ENCODE results near the gene NAPB.

NAPB gene

DNA sequence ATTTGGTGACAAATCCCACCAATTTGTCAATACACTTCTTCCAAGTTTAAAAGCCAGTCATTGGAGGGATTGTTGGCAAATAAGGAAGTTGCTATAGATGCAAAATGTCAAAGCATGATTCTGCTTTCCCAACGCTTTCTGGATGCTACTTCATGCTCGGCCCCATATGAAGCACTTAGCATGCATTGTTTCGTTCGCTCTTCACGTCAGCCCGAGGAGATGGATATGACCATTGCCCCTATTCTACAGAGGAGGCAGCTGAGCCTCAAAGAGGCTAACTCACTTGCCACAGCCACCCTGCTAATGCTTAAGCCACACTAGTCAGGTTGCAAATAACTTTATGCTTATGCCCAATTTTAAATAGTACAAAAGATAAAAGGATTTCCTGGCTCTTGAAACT lies 73.5 kb downstream of the NAPB start:
- no peak for DNase-seq (ENCODE audit: low read depth in 2 of 2)

DNA sequence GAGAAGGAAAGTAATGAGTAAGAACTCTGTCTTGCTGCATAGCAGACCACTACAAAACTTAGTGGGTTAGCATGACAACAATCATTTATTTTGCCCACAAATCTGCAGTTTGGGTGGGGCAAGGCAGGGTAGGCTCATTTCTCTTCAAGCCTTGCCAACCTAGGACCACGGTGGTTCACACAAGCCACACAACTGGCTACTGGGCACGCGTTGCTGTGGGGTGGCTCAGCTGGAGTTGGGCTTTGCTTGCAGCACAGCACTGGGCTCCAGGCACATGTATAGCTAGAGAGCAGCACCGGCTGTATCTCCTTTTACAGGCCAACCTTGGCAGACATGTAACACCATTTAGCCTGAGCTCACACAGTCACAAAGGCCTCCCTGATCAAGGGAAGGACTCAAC lies 75.3 kb downstream of the NAPB start:
- no peak for DNase-seq (ENCODE audit: low read depth in 2 of 2)

DNA sequence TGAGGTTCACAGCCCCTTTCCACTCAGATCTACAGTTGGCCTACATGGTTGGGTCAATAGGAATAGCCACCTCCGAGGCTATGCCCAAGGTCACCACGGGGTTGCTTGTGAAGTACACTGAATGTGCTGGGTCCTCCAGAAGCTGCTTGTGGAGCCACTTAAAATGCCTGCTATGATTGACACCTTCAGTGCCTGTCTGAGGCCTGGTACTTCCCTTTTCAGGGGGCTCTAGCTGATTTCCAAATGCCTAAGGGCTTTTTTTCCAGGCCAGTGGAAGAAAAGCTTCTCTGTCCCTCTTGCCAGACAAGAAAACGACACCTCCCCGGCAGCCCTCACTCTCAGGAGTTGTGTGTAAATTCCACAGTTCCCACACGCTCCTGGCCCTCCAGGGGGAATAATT lies 77.0 kb downstream of the NAPB start:
- no peak for DNase-seq (ENCODE audit: low read depth in 2 of 2)

DNA sequence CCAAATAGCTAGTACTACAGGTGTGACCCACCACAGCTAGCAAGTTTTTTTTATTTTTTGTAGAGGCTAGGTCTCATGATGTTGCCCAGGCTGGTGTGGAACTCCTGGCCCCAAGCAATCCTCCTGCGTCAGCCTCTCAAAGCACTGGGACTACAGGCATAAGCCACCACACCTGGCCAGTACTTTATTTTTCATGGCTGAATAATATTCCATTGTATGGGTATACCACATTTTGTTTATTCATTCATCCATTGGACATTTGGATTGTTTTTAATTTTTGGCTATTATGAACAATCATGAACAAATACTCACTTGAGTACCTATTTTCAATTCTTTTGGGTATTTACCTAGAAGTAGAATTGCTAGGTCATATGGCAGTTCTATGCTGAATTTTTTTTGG lies 77.7 kb downstream of the NAPB start:
- no peak for DNase-seq (ENCODE audit: low read depth in 2 of 2)

DNA sequence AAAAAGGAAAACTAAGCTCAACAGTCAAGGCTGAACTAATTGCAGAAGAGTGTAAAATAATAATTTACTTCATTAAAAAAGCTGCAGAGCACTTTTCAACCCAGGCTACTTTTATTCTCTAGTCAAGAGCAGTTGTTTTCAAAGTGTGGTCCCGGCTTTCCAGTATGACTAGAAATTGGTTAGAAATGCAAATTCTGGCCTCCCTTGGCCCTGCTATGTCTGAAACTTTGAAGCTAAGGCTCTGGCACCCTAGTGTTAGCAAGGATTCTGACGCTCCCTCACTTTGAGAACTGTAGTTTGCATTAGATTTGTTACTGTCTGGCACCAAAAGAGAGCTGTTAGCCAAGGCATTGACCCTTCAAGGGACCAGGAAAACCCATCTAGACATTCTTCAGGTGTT lies 80.2 kb downstream of the NAPB start:
- no peak for DNase-seq (ENCODE audit: low read depth in 2 of 2)

DNA sequence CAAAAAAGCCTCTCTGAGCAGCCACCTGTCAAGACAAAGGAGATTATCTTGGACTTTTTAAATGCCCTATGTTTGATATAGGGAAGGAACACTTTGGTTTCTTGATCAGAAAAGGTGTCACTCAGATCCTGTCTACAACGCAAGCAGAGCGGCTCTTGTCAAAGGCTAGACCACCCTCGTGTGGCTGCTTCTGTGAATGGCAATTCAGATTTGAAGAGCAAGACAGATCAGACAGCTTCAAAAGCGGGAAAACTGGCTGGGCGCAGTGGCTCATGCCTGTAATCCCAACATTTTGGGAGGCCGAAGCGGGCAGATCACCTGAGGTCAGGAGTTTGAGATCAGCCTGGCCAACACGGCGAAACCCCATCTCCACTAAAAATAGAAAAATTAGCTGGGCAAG lies 80.8 kb downstream of the NAPB start:
- DNase-seq (ENCODE audit: low read depth in 2 of 2): no peak

DNA sequence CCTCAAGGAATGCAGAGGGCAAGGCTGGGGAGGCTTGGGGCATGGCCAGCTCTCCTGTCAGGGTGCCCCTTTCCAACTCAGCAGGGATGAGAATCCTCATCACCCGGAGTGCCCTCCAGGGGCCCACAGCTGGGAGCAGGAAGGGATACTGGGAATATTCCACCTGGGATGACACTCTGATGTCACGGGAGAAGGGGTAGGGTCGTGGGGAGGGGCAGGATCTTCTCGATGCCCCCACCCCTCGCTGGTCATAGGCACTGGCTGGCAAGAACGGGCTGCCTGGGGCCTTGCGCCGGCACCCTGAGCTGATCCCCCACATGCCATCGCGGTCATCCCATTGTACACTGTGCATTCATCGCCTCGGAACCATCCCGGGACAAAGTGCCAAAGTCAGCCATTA lies 81.3 kb downstream of the NAPB start:
- no peak for DNase-seq (ENCODE audit: low read depth in 2 of 2)

DNA sequence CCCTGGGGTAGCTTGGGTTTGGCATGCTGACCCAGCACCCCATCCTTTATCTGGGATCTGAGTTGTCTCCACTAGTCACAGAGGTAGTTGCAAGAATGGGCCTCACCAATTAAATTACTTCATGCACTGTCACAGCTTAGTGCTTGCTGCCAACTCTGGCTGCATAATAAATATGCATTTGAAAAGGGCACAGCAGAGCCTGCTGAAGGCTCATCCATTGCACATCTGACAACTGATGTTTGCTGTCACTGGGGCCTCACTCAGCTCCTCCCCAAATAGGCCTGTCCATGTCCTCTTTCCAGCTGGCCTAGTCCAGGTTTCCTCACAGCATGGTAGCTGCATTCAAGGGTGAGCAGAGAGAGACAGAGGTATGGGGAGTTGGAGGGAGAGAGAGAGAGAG lies 84.0 kb downstream of the NAPB start:
- DNase-seq (ENCODE audit: low read depth in 2 of 2): no peak

DNA sequence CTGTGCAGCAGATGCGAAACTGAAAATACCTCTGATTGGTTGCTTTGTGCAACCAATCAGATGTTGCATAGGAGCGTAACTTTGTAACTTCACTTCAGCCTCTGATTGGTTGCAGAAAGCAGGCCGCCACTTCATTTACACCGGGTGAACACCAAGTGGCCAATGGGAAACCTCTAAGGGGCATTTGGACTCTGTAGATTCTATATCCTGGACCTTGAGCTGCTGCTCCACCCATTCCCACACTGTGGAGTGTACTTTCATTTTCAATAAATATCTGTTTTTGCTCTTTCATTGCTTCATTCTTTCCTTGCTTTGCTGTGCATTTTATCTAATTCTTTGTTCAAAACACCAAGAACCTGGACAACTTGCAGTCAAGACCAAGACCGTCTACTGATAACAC lies 84.8 kb downstream of the NAPB start:
- DNase-seq (ENCODE audit: low read depth in 2 of 2): no peak

DNA sequence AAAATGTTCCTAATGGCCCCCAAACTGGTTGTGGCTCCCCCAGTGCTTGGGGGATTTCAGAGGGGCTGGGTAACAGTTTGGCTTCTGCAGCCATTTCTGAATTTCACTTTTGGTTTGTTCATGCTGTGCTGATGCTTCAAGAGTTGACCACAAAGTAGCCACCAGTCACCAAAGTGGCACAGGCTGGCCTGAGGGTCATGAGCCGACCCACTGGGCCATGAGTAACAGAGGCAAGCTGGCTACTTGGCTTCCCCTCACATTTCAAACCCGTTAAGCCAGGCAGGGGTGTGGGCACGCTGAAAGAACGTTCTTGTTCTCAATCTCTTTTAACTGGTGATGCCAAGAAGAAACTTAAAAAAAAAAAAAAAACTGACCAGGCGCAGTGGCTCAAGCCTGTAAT lies 85.8 kb downstream of the NAPB start:
- DNase-seq (ENCODE audit: low read depth in 2 of 2): no peak

DNA sequence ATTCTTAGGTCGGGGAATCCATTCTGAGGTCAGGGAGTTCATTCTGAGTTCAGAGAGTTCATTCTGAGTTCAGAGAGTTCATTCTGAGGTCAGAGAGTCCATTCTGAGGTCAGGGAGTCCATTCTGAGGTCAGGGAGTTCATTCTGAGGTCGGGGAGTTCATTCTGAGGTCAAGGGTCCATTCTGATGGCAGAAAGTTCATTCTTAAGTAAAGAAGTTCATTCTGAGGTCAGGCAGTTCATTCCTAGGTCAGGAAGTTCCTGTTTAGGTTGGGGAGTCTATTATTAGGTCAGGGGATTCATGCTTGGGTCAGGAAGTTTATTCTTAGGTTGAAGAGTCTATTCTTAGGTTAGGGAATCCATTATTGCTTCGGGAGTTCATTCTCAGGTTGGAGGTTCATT lies 87.2 kb downstream of the NAPB start:
- no peak for DNase-seq (ENCODE audit: low read depth in 2 of 2)

DNA sequence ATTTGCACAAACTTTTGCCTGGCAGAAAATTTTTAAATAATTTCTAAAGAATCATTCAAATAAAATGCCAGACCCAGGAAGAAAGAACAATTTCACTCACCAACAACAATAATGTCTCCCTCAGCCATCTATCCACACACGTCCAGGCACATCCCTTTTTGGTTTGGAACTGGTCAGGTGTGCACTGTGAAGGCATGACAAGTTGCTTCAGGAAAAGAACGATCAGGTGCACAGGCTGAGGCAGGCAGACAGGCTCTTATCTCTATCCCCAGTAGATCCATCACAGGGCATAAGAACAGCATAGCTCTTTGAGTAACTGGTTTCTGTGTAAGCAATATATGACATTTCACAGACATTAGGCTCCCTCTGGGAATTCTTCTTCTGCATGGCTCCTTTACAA lies 88.8 kb downstream of the NAPB start:
- no peak for DNase-seq (ENCODE audit: low read depth in 2 of 2)

DNA sequence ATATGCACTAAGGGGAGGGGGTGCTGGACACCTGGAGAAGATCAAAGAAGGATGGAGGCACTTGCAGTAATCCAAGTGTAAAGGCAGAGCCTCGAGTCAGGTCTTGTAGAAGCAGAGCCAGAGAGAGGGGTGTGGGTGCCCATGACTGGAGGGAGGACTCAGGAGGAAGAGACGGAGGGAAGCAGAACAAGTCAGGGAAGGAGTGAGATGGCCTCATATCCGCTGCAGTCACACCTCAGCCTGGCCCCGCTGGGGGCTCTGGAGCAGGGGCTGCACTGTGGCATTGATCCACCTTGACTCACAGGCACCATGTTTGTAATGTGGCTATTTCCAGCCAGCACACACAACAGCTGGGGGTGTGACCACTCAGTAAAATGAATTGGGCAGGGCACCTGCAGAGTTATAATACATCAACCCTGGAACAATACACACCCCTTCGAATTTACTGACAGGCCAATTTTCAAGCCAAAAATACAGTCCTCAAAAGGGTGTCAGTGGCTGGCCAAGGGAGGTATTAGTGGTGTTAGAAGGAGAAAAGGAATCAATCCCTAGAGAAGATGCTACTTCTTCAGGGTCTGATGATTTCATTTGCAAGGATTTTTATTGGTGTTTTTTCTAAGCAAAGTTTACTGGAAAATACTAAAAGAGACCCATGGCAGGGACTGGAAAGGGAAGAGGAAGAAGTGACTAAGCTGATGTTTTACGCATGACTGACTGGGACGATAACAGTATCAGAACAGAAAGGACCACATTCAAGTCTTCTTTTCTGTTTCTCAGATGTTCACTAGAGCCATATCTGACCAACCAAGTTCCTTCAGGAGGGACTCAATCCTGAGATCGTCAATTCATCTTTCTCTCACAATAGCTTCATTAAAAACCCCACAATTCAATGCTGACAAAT lies 89.6 kb downstream of the NAPB start:
- DNase-seq (ENCODE audit: low read depth in 2 of 2): no peak

DNA sequence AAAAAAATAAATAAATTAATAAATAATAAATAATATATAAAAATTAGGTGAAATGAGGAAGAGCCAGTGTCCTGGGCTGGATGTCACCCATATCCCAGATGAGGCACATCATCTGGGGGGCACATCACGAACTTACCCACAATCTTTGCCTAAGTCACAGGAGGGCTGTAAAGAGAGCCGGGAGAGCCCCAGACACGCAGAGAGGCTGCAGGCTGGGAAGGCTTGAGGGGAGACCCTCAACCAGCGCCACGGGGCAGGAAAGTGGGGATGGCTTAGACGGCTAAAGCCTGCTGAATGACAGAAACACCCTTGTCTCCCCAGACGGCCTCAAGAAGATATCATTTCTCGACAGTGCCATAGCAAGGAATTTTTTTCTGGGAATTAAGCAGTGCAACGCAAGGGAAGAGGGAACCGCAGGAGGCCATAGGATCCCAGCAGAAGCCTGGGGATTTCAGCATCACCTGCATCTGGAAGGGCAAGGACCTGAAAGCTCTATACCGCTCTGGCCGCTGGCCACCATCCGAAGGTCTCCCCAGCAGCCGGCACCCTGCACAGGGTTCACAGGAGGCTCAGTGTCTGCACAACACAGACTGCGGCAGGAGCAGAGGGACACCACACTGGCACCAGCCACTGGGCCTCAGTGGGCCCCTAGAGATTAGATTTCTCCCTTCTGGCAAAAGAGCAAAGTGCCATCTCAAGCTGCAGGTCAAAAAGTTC lies 93.5 kb downstream of the NAPB start:
- no peak for DNase-seq (ENCODE audit: low read depth in 2 of 2)

DNA sequence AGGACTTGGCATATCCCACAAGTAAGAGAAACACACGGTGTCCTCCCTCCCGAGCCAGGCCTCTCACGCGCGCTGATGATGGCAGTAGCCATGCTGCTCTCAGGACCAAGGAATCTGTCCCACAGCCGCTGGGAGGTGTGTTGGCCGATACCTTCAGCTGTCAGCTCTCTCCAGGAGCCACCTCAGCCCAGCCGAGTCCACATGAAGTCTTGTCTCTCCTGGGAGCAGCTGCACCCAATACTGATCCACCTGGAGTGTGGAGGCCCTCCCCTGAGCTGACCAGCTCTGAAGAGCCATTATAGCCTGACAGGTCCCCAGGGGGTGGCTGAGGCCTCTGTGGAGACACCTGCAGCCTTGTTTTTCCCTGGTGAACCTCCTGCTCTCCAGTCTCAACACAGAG lies 94.5 kb downstream of the NAPB start:
- no peak for DNase-seq (ENCODE audit: low read depth in 2 of 2)

DNA sequence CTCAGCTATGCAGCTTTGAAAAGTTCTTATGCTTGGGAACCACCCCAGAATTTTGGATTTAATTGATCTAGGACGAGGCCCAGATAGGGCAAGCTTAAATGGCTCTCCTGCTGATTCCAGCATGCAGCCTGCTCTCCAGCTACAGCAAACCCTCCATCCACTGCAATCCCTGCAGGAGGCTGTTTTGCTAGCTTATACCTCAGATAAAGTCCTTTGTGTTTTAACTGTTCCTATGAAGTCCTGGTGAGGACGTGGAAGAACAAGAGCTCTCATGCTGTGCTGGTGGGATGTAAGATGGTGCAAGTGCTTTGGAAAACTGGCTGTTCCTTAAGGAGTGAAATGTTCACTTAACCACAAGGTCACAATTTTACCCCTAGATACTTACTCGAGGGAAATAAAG lies 96.2 kb downstream of the NAPB start:
- DNase-seq (ENCODE audit: low read depth in 2 of 2): no peak
